Activated CD4-positive, alpha-beta memory T cell treated with anti-CD3 and anti-CD28 coated beads, Interleukin-2, amount 10 ng/mL, durations not matched to agents 7 days and 5 days (primary cell): ENCODE measurements around the gene ATF7. TPM values are rescaled to one million over a fixed set of nuclear protein-coding genes. Genes with fewer than 3 reads are reported as not detected.
A peak's percentile ranks its signal among the peaks of the same experiment; 100 is the strongest.
"Not testable (repeated sequence)": the region's sequence is repeated elsewhere in the genome, so short reads cannot be mapped to it uniquely, and the experiment has no call there.

Experiments
- CTCF ChIA-PET: fragments of 350-600 bp; sonication (Branson Sonifier 250); formaldehyde crosslinking; loops from one replicate; lab custom pipeline; 2021; ENCODE audit warnings: antibody characterized with exemption, inconsistent platforms; lab: Charles Lee
- POLR2A ChIA-PET: fragments of 350-600 bp; sonication (Branson Sonifier 250); formaldehyde crosslinking; loops from one replicate; lab custom pipeline; 2021; ENCODE audit warnings: antibody characterized with exemption; lab: Charles Lee
- DNase-seq: peaks from one replicate; pipeline ENCODE4 v3.0.0-alpha.2; 2020
- H3K27ac Mint-ChIP-seq: one replicate; pipeline ENCODE4 v1.8.0; 2021; ENCODE audit warnings: mild to moderate bottlenecking, mixed read lengths
- H3K27me3 Mint-ChIP-seq: one replicate; pipeline ENCODE4 v1.8.0; 2021; ENCODE audit warnings: mixed read lengths
- H3K36me3 Mint-ChIP-seq: one replicate; pipeline ENCODE4 v1.8.0; 2021; ENCODE audit warnings: low read depth, mixed read lengths
- H3K4me1 Mint-ChIP-seq: one replicate; pipeline ENCODE4 v1.8.0; 2021; ENCODE audit warnings: mixed read lengths
- H3K4me3 Mint-ChIP-seq: one replicate; pipeline ENCODE4 v1.8.0; 2021; ENCODE audit warnings: mild to moderate bottlenecking, mixed read lengths
- H3K9me3 Mint-ChIP-seq: one replicate; pipeline ENCODE4 v1.8.0; 2021; ENCODE audit warnings: mixed read lengths
- total RNA-seq, 2 experiments: library from RNA; stranded (reverse); gene quantifications; one replicate each; pipeline ENCODE4 v1.2.3, GENCODE V29; 2021

ATF7 gene
- total RNA-seq, 2 experiments from 2014 or later, result 21.4 to 24.0 TPM

GRCh38 chr12:53624956-53625355, 1.2 kb downstream of the ATF7 start:
- Mint-ChIP-seq H3K9me3 (no peaks in the 10 kb centered on the region), H3K27ac (no peak overlapping the region), H3K4me1 (peaks cover 40% of the 10 kb centered on the region), H3K27me3 (no peaks in the 10 kb centered on the region), H3K36me3 (peaks cover 8% of the 10 kb centered on the region), H3K4me3 (peak overlapping the region; percentile 99)
- ChIA-PET CTCF (interaction anchor here (0.6 to 0.8 kb wide), 2 partner anchors 53 to 598 kb away, joined by 3 read pairs; no protein-coding TSS in a partner anchor), POLR2A (interaction anchor here (5.7 kb wide), 1 partner anchor 51 kb away, joined by 34 read pairs; the partner anchor contains the start of gene ATP5MC2)
- DNase-seq, result no peak

GRCh38 chr12:53624458-53624857, 1.7 kb downstream of the ATF7 start:
- CTCF ChIA-PET, result interaction anchor here (0.8 to 2.6 kb wide), 4 partner anchors 9 to 81 kb away, joined by 3 to 13 read pairs (median 4); partner anchors contain the start of gene ATP5MC2
- Mint-ChIP-seq H3K4me1 (peaks cover 40% of the 10 kb centered on the region), H3K4me3 (peak overlapping the region; percentile 99), H3K27ac (no peak overlapping the region), H3K9me3 (no peaks in the 10 kb centered on the region), H3K27me3 (no peaks in the 10 kb centered on the region), H3K36me3 (peaks cover 8% of the 10 kb centered on the region)
- no peak for DNase-seq
- POLR2A ChIA-PET, result interaction anchor here (0.8 to 5.7 kb wide), 5 partner anchors 16 to 65 kb away, joined by 3 to 34 read pairs (median 3); partner anchors contain the start of gene ATP5MC2

GRCh38 chr12:53623548-53624385, 2.4 kb downstream of the ATF7 start:
- Mint-ChIP-seq H3K4me1 (peaks cover 43% of the 10 kb centered on the region), H3K36me3 (peaks cover 8% of the 10 kb centered on the region), H3K27me3 (no peaks in the 10 kb centered on the region), H3K4me3 (peak overlapping the region; percentile 99), H3K9me3 (no peaks in the 10 kb centered on the region), H3K27ac (peak overlapping the region; percentile 18)
- POLR2A ChIA-PET, result interaction anchor here (0.8 to 5.7 kb wide), 6 partner anchors 15 to 64 kb away, joined by 3 to 34 read pairs (median 3); partner anchors contain the start of gene ATP5MC2
- DNase-seq, result no peak
- CTCF ChIA-PET, result interaction anchor here (0.8 to 2.6 kb wide), 6 partner anchors 8 to 114 kb away, joined by 3 to 13 read pairs (median 4); partner anchors contain the start of gene ATP5MC2

GRCh38 chr12:53622724-53623123, 3.5 kb downstream of the ATF7 start:
- Mint-ChIP-seq H3K4me1 (peaks cover 53% of the 10 kb centered on the region), H3K9me3 (no peaks in the 10 kb centered on the region), H3K36me3 (peaks cover 13% of the 10 kb centered on the region), H3K27ac (no peak overlapping the region), H3K4me3 (no peak overlapping the region), H3K27me3 (no peaks in the 10 kb centered on the region)
- no peak for DNase-seq
- ChIA-PET POLR2A (interaction anchor here (0.9 to 5.7 kb wide), 4 partner anchors 9 to 104 kb away, joined by 3 to 34 read pairs (median 4); partner anchors contain the start of gene ATP5MC2), CTCF (interaction anchor here (0.6 to 2.6 kb wide), 5 partner anchors 14 to 833 kb away, joined by 3 to 13 read pairs (median 4); partner anchors contain the start of gene ATP5MC2)

GRCh38 chr12:53618275-53618674, 7.9 kb downstream of the ATF7 start:
- CTCF ChIA-PET, result interaction anchor here (1.0 to 1.5 kb wide), 3 partner anchors 11 to 75 kb away, joined by 3 to 5 read pairs (median 5); partner anchors contain the start of gene ATP5MC2
- no peaks in the 10 kb centered on the region for H3K27me3 Mint-ChIP-seq
- peak overlapping the region; percentile 72 for H3K4me3 Mint-ChIP-seq
- POLR2A ChIA-PET, result interaction anchor here (0.7 to 2.0 kb wide), 3 partner anchors 8 to 109 kb away, joined by 3 to 8 read pairs (median 6); partner anchors contain the start of genes ATF7 and ATP5MC2
- peaks cover 18% of the 10 kb centered on the region for H3K36me3 Mint-ChIP-seq
- H3K27ac Mint-ChIP-seq, result peak overlapping the region; percentile 73
- no peaks in the 10 kb centered on the region for H3K9me3 Mint-ChIP-seq
- no peak for DNase-seq
- peaks cover 24% of the 10 kb centered on the region for H3K4me1 Mint-ChIP-seq

GRCh38 chr12:53617700-53618099, 8.5 kb downstream of the ATF7 start:
- DNase-seq, result no peak
- peaks cover 18% of the 10 kb centered on the region for H3K36me3 Mint-ChIP-seq
- H3K27me3 Mint-ChIP-seq, result no peaks in the 10 kb centered on the region
- H3K9me3 Mint-ChIP-seq, result no peaks in the 10 kb centered on the region
- H3K27ac Mint-ChIP-seq, result peak overlapping the region; percentile 73
- H3K4me3 Mint-ChIP-seq, result peak overlapping the region; percentile 72
- peaks cover 24% of the 10 kb centered on the region for H3K4me1 Mint-ChIP-seq
- ChIA-PET POLR2A (interaction anchor here (0.7 to 2.0 kb wide), 3 partner anchors 9 to 108 kb away, joined by 3 to 8 read pairs (median 6); partner anchors contain the start of genes ATF7 and ATP5MC2), CTCF (interaction anchor here (1.0 to 1.5 kb wide), 4 partner anchors 9 to 74 kb away, joined by 3 to 5 read pairs (median 4); partner anchors contain the start of gene ATP5MC2)

GRCh38 chr12:53616950-53617349, 9.2 kb downstream of the ATF7 start:
- Mint-ChIP-seq H3K27me3 (no peaks in the 10 kb centered on the region), H3K4me3 (no peak overlapping the region), H3K36me3 (peaks cover 18% of the 10 kb centered on the region), H3K9me3 (no peaks in the 10 kb centered on the region), H3K4me1 (peaks cover 24% of the 10 kb centered on the region), H3K27ac (no peak overlapping the region)
- DNase-seq, result no peak
- ChIA-PET POLR2A (interaction anchor here (2.0 kb wide), 1 partner anchor 10 kb away, joined by 8 read pairs; the partner anchor contains the start of gene ATF7), CTCF (interaction anchor here (0.7 to 1.5 kb wide), 3 partner anchors 8 to 12 kb away, joined by 3 to 5 read pairs (median 4); no protein-coding TSS in a partner anchor)

- Mint-ChIP-seq H3K27ac (no peak overlapping the region), H3K4me3 (no peak overlapping the region), H3K4me1 (peaks cover 19% of the 10 kb centered on the region), H3K27me3 (no peaks in the 10 kb centered on the region), H3K36me3 (peaks cover 18% of the 10 kb centered on the region), H3K9me3 (no peaks in the 10 kb centered on the region)
- DNase-seq, result no peak
- CTCF ChIA-PET, result interaction anchor here (1.3 kb wide), 1 partner anchor 62 kb away, joined by 3 read pairs; the partner anchor contains the start of gene ATP5MC2
- POLR2A ChIA-PET, result interaction anchor here (1.3 kb wide), 2 partner anchors 9 to 12 kb away, joined by 4 to 5 read pairs; partner anchors contain the start of gene ATF7
These were observed 12.4 kb downstream of the ATF7 start for GRCh38 chr12:53613821-53614220.

GRCh38 chr12:53612978-53613377, 13.2 kb downstream of the ATF7 start:
- Mint-ChIP-seq H3K36me3 (peaks cover 17% of the 10 kb centered on the region), H3K9me3 (no peaks in the 10 kb centered on the region), H3K4me1 (peaks cover 11% of the 10 kb centered on the region), H3K27ac (no peak overlapping the region), H3K27me3 (no peaks in the 10 kb centered on the region), H3K4me3 (no peak overlapping the region)
- ChIA-PET CTCF (interaction anchor here (0.5 to 1.3 kb wide), 5 partner anchors 14 to 183 kb away, joined by 3 to 5 read pairs (median 3); partner anchors contain the start of gene ATP5MC2), POLR2A (interaction anchor here (1.3 kb wide), 2 partner anchors 10 to 13 kb away, joined by 4 to 5 read pairs; partner anchors contain the start of gene ATF7)
- no peak for DNase-seq

- no peaks in the 10 kb centered on the region for H3K9me3 Mint-ChIP-seq
- ChIA-PET POLR2A (no interaction called here), CTCF (interaction anchor here (1.0 kb wide), 1 partner anchor 68 kb away, joined by 3 read pairs; no protein-coding TSS in a partner anchor)
- peaks cover 6% of the 10 kb centered on the region for H3K4me1 Mint-ChIP-seq
- H3K36me3 Mint-ChIP-seq, result peaks cover 13% of the 10 kb centered on the region
- H3K27me3 Mint-ChIP-seq, result no peaks in the 10 kb centered on the region
- H3K4me3 Mint-ChIP-seq, result no peak overlapping the region
- DNase-seq, result no peak
- no peak overlapping the region for H3K27ac Mint-ChIP-seq
These were observed 14.9 kb downstream of the ATF7 start for GRCh38 chr12:53611304-53611703.

- CTCF ChIA-PET, H3K4me3 Mint-ChIP-seq, H3K27me3 Mint-ChIP-seq, H3K9me3 Mint-ChIP-seq, H3K27ac Mint-ChIP-seq, DNase-seq, POLR2A ChIA-PET: not testable (repeated sequence)
- Mint-ChIP-seq H3K36me3 (peaks cover 19% of the 10 kb centered on the region), H3K4me1 (peaks cover 14% of the 10 kb centered on the region)
These were observed 19.5 kb downstream of the ATF7 start for GRCh38 chr12:53606688-53607087.

GRCh38 chr12:53604581-53604980, 21.6 kb downstream of the ATF7 start:
- no peaks in the 10 kb centered on the region for H3K9me3 Mint-ChIP-seq
- no peaks in the 10 kb centered on the region for H3K27me3 Mint-ChIP-seq
- H3K36me3 Mint-ChIP-seq, result peaks cover 24% of the 10 kb centered on the region
- H3K4me1 Mint-ChIP-seq, result peaks cover 14% of the 10 kb centered on the region
- CTCF ChIA-PET, result no interaction called here
- H3K27ac Mint-ChIP-seq, result no peak overlapping the region
- no peak for DNase-seq
- POLR2A ChIA-PET, result no interaction called here
- H3K4me3 Mint-ChIP-seq, result no peak overlapping the region
